AG20443 (cell line): Measurements from ENCODE around the gene FARP1.

ENCODE experiments used
- DNase-seq: peaks from one replicate; pipeline ENCODE4 v3.0.0; 2012; ENCODE audit warnings: low spot score, mixed read lengths

Gene FARP1

GRCh38 chr13:98173431-98174152 lies 30.7 kb downstream of the FARP1 start:
- peak; percentile 84 for DNase-seq

DNA sequence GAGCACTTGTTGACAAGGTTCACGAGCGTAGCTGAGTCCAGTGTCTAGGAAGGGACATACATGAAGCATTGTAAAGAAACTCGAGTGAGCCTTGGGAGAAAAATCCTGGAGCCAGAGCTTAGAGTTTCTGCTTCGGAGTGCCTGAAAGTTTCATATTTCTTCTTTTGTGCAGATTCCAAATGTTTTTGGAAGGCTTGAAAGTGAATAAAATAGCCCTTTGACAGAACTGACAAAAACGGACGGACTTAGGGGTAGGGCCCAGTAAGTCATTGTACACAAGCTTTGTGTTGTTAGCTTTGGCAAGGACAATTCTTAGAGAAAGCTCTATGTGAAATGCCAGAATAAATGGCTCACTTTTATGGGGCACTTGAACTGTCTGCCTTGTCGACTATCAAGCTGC lies 31.4 kb downstream of the FARP1 start:
- DNase-seq: no peak

DNA sequence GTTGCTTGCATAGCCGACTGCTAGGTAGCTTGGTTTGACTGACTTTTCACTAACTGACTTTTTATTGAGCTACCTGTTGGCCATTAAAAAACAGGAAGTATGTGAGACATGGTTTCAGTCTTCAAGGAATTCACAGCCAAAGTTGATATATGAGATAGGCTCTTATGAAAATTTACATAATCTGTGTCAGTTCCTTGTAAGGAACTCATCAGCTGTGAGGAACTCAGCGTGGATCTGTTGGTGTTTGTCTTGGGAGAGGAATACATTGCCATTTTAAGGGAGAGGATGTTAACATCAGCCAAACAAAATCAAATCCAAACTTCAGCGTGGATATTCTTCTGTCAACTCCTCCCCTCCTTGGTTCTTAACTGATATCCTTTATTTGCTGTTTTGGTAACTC lies 32.1 kb downstream of the FARP1 start:
- no peak for DNase-seq

DNA sequence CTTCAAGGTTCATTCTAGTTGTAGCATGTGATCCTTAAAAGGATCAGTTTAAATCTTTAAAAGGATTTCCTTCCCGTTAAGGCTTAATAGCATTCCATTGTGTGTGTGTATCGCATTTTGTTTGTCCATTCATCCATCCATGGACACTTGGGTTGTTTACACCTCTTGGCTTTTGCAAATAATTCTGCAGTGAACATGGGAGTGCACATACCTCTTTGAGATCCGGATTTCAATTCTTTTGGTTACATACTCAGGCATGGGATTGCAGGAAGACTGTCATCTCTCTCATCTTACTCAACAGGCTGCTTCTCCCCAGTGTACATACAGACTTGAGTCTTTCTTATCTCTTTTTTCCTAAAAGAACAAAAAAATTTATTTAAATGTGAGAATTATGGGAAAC lies 32.9 kb downstream of the FARP1 start:
- no peak for DNase-seq

GRCh38 chr13:98176777-98177608 lies 34.1 kb downstream of the FARP1 start, which contains the start of gene RNF113B:
Gene RNF113B, minus strand, starts transcription at chr13:98177269. Its CDS starts 33 bp downstream, at chr13:98177236.
- DNase-seq: no peak

GRCh38 chr13:98180092-98180491 lies 37.2 kb downstream of the FARP1 start:
- no peak for DNase-seq

- no peak for DNase-seq
Measured at GRCh38 chr13:98181111-98181815, 38.4 kb downstream of the FARP1 start.

GRCh38 chr13:98182153-98182552 lies 39.3 kb downstream of the FARP1 start:
- no peak for DNase-seq

- no peak for DNase-seq
Measured at GRCh38 chr13:98182589-98182988, 39.7 kb downstream of the FARP1 start.

DNA sequence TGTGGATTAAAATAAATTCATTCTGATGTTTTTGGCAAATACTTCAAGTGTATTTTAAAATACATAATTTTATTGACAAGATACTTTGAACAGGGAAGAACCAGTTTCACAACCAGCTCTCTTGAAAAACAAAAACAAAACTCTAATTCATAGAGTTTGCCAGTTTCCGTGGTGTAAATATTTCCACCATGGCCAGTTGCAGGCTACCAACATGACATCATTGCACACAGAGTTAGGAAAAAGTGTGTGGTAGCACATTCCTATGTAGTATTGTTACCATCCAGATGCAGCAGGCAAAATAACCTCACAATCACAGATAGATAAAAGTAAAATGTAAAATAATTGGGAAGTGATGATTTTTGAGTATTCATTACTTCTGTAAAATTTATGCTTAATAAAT lies 41.9 kb downstream of the FARP1 start:
- peak; percentile 45 for DNase-seq

DNA sequence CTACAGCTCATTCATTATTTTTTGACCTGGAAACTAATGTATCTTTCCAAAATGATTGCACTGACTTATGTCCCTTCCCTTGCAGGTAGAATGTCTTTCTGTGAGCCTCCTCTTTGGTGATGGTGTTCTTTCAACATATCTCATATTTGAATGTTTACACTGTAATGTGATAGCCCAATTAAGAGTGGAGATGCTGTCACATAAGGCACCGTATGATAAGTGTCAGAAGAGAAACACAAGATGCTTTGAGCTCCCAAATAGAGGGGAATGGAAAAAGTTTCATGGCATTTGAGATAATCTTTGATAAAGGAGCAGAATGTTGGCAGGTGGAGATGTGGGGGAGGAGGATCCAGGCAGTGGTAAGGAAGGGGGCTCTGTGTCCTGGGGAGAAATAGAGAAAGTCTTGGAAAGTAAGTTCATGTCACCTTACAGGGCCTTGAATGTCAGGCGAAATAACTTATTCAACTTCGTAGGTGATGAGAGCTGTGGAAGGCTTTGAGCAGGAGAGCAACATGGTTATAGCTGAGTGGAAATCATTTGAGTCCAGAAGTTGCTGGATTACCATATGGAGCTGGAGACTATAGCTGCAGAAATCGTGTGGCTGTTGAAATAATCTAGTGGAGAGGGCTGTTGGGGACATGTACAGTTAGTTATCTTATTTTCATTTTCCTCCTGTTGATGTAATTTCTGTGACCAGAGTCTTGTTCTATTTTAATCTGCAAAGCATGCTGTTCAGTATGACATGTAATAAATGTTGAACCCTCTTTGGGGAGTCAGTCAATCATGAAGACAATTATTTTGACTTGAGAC lies 44.5 kb downstream of the FARP1 start:
- no peak for DNase-seq

DNA sequence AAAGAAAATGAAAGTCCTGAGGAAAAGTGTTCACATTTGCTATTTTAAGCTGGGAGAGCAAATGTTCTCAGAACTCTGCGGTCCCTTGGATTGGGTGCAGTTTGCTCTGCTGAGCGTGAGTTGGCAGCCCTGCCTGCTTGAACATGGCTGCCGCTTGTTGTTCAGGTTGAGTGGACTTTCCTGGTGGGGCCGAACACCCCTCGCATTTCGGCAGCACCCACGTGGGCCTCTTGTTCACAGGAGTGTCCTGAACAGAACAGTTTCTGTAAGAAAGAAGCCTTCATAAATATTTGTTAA lies 45.0 kb downstream of the FARP1 start:
- DNase-seq: no peak

DNA sequence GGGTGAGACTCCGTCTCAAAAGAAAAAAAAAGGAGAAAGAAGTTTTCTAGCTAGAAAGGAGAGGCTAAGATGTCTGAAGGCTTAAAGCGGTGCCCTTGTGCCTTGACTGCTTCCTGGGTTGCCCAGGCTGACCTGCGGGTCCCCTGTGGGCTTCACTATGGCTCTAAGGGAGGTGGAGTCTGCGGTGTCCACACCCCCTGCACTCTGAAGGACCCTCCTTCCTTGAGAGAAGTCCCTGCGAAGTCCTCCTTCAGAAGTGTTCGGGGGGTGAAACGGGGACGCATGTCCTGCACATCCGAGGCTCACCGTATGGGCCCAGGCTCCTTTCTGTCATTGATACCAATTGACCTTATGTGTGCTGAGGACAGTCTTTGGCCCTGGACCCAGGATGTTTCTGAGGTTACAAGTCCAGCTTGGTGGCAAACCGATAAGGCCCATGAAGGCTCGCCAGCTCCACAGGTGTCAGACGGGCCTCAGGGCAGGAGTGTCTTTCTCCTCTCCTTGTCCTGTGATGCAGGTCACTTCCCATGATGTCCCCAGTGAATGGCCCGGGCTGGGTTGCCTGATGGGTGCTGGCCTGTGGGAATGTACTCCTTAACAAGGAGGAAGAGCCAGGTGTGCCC lies 45.8 kb downstream of the FARP1 start:
- DNase-seq: no peak

DNA sequence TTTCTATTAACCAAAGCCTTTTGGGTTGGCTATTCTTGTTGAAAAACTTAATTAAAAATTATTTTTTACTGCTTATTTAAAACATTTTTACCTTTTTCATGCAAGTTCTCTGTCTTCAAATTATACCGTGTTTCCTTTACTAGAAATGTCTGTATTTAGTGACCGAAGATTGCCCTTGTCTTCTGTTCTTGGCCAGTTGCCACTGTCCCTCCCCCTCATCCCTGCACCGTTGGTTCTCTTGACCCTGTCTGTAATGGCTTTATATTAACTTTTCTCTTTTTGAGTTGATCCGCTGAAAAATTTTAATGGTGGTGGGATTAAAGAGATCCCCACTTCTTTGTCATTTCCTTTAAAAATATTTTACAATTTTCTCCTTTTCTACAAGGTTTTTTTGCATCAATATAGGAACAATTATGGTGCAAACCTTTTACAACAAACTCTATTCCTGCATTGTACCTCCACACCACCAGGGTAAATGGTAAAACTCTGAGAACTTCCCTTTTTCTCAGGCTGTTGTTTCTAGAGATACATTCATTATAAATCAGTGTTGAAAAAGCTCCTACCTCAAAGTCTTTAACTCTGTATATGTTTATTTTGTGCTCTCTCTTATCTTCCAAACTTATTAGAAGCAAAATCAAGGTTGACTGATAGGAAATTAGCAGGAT lies 47.1 kb downstream of the FARP1 start:
- DNase-seq: no peak

- DNase-seq: no peak
Measured at GRCh38 chr13:98190889-98191444, 48.1 kb downstream of the FARP1 start.

GRCh38 chr13:98192008-98192407 lies 49.1 kb downstream of the FARP1 start:
- no peak for DNase-seq

- no peak for DNase-seq
Measured at GRCh38 chr13:98195054-98195791, 52.3 kb downstream of the FARP1 start.

- DNase-seq: no peak
Measured at GRCh38 chr13:98198683-98199082, 55.8 kb downstream of the FARP1 start.

- DNase-seq: no peak
Measured at GRCh38 chr13:98199480-98199879, 56.6 kb downstream of the FARP1 start.
